NCI-H69 (cell line): ENCODE results near the gene ITGA7.

ENCODE experiments used
- DNase-seq: peaks from one replicate; lab custom pipeline; 2025; lab: John Stamatoyannopoulos, UW

Gene ITGA7

GRCh38 chr12:55642669-55643068 is 65.0 kb downstream of the ITGA7 start:
- no peak for DNase-seq

DNA sequence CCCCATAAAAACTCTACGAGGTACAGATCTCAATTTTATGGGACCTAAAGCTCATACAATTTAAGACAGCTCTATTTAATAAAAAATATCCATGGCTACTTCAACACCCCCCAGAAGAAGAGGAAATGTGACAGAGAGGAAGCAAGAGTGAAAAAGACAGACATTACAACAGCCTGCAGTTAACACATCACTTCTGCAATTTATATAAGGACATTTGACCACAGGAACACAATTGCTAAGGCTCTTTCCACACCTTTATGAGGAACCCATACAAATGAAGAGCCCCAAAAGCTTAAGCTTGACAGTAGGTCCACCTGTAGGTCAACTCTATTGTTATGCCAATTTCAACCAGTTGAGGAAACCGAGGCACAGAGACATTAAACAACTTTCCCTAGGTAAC is 65.4 kb downstream of the ITGA7 start:
- no peak for DNase-seq

- no peak for DNase-seq
Measured at GRCh38 chr12:55641595-55641994, 66.1 kb downstream of the ITGA7 start.

DNA sequence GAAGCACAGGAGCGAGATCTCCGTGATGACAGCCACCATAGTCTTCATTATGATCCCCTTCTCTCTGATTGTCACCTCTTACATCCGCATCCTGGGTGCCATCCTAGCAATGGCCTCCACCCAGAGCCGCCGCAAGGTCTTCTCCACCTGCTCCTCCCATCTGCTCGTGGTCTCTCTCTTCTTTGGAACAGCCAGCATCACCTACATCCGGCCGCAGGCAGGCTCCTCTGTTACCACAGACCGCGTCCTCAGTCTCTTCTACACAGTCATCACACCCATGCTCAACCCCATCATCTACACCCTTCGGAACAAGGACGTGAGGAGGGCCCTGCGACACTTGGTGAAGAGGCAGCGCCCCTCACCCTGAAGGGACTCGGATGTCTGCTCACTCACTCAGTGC is 70.2 kb downstream of the ITGA7 start:
- DNase-seq: no peak

- no peak for DNase-seq
Measured at GRCh38 chr12:55636853-55637252, 70.9 kb downstream of the ITGA7 start, which contains the start of gene OR10P1. Gene OR10P1, plus strand, starts transcription at chr12:55636892. Its CDS starts 0 bp downstream, at chr12:55636892.

GRCh38 chr12:55636116-55636655 is 71.5 kb downstream of the ITGA7 start:
- DNase-seq: no peak
